Measurements from ENCODE around the gene CEP95. TPM values are rescaled to one million over a fixed set of nuclear protein-coding genes. Genes with fewer than 3 reads are reported as not detected.
"Not testable (repeated sequence)": the region's sequence is repeated elsewhere in the genome, so short reads cannot be mapped to it uniquely, and the experiment has no call there.

Gene CEP95
- total RNA-seq, 2 experiments from 2014 or later = 40.5 to 42.8 TPM

- ATAC-seq (peak; percentile 92), DNase-seq (no peak)
- CTCF ChIA-PET = interaction anchor here (0.7 to 1.8 kb wide), 7 partner anchors 9 to 80 kb away, joined by 3 to 7 read pairs (median 4); no protein-coding TSS in a partner anchor
- Mint-ChIP-seq H3K4me3 (peak overlapping the region; percentile 10), H3K4me1 (peaks cover 12% of the 10 kb centered on the region), H3K9me3 (ENCODE audit: low read depth) (no peaks in the 10 kb centered on the region), H3K36me3 (ENCODE audit: low read depth) (peaks cover 8% of the 10 kb centered on the region), H3K27me3 (no peaks in the 10 kb centered on the region), H3K27ac (peak overlapping the region; percentile 73)
- intact Hi-C loops (cut with DNase I, micrococcal nuclease) = loop anchor here (1.0 to 5.0 kb wide), 5 partner anchors 9 to 77 kb away; no protein-coding TSS in a partner anchor
- POLR2A ChIA-PET = interaction anchor here (0.5 to 1.5 kb wide), 2 partner anchors 66 to 76 kb away, joined by 5 to 7 read pairs; partner anchors contain the start of genes CEP95, DDX5 and POLG2
Observed at GRCh38 chr17:64572682-64573154, 65.9 kb downstream of the CEP95 start.

DNA sequence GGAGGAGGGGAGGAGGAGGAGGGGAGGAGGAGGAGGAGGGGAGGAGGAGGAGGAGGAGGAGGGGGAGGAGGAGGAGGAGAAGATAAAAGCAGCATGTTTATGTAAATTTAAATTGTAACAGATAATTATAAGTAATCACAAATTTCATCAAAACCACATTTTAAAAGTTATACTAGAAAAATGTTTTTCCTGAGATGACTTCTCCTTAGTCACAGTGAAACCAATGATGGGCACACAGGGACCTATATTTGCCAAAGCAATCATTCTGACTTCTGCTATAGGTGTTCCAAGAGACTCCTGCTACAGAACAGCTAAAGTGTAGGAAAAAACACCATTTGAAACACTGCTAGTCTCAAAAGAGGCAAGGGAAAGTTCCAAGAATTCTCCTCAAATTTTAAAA is 66.4 kb downstream of the CEP95 start:
- ChIA-PET CTCF (interaction anchor here (0.9 to 1.8 kb wide), 7 partner anchors 10 to 205 kb away, joined by 4 to 7 read pairs (median 4); no protein-coding TSS in a partner anchor), POLR2A (interaction anchor here (0.6 to 1.5 kb wide), 3 partner anchors 20 to 1714 kb away, joined by 3 to 5 read pairs (median 4); partner anchors contain the start of genes CEP95 and DDX5)
- intact Hi-C loops (cut with DNase I, micrococcal nuclease) = loop anchor here (1.0 to 5.0 kb wide), 5 partner anchors 8 to 76 kb away; no protein-coding TSS in a partner anchor
- ATAC-seq (peak; percentile 72), DNase-seq (peak; percentile 14)
- Mint-ChIP-seq H3K4me3 (no peak overlapping the region), H3K27ac (no peak overlapping the region), H3K9me3 (ENCODE audit: low read depth) (no peaks in the 10 kb centered on the region), H3K36me3 (ENCODE audit: low read depth) (peaks cover 10% of the 10 kb centered on the region), H3K4me1 (peaks cover 12% of the 10 kb centered on the region), H3K27me3 (no peaks in the 10 kb centered on the region)

- H3K27ac Mint-ChIP-seq = no peak overlapping the region
- POLR2A ChIA-PET = interaction anchor here (0.7 to 1.4 kb wide), 2 partner anchors 78 to 1199 kb away, joined by 3 read pairs; partner anchors contain the start of gene POLG2
- CTCF ChIA-PET = interaction anchor here (0.5 to 1.8 kb wide), 9 partner anchors 11 to 82 kb away, joined by 3 to 7 read pairs (median 3); no protein-coding TSS in a partner anchor
- intact Hi-C loops (cut with DNase I, micrococcal nuclease) = loop anchor here in 1 of 2 experiments (5.0 kb wide), 1 partner anchor 73 kb away; no protein-coding TSS in a partner anchor
- no peaks in the 10 kb centered on the region for H3K9me3 Mint-ChIP-seq (ENCODE audit: low read depth)
- ATAC-seq = no peak
- DNase-seq = no peak
- H3K4me3 Mint-ChIP-seq = no peak overlapping the region
- peaks cover 7% of the 10 kb centered on the region for H3K36me3 Mint-ChIP-seq (ENCODE audit: low read depth)
- H3K4me1 Mint-ChIP-seq = peaks cover 14% of the 10 kb centered on the region
- no peaks in the 10 kb centered on the region for H3K27me3 Mint-ChIP-seq
Observed at GRCh38 chr17:64574646-64575045, 67.9 kb downstream of the CEP95 start.

- ATAC-seq (no peak), DNase-seq (no peak)
- Mint-ChIP-seq H3K4me1 (peaks cover 21% of the 10 kb centered on the region), H3K9me3 (ENCODE audit: low read depth) (no peaks in the 10 kb centered on the region), H3K4me3 (no peak overlapping the region), H3K36me3 (ENCODE audit: low read depth) (peaks cover 11% of the 10 kb centered on the region), H3K27me3 (no peaks in the 10 kb centered on the region), H3K27ac (no peak overlapping the region)
- POLR2A ChIA-PET = interaction anchor here (0.5 to 1.4 kb wide), 3 partner anchors 69 to 182 kb away, joined by 3 read pairs; partner anchors contain the start of genes CEP95 and POLG2
- CTCF ChIA-PET = interaction anchor here (0.6 to 1.8 kb wide), 10 partner anchors 20 to 193 kb away, joined by 3 to 7 read pairs (median 4); no protein-coding TSS in a partner anchor
- intact Hi-C loops (cut with DNase I, micrococcal nuclease) = no loop called here
Observed at GRCh38 chr17:64575431-64575830, 68.7 kb downstream of the CEP95 start.

- H3K9me3 Mint-ChIP-seq (ENCODE audit: low read depth); H3K27me3 Mint-ChIP-seq; DNase-seq; POLR2A ChIA-PET; H3K4me3 Mint-ChIP-seq; ATAC-seq; H3K27ac Mint-ChIP-seq; intact Hi-C loops (cut with DNase I, micrococcal nuclease): not testable (repeated sequence)
- Mint-ChIP-seq H3K4me1 (peaks cover 35% of the 10 kb centered on the region), H3K36me3 (ENCODE audit: low read depth) (peaks cover 16% of the 10 kb centered on the region)
- CTCF ChIA-PET = interaction anchor here (0.8 to 0.9 kb wide), 2 partner anchors 22 to 72 kb away, joined by 3 read pairs; no protein-coding TSS in a partner anchor
Observed at GRCh38 chr17:64577025-64577424, 70.2 kb downstream of the CEP95 start.

- CTCF ChIA-PET = interaction anchor here (0.7 to 1.3 kb wide), 4 partner anchors 13 to 87 kb away, joined by 3 read pairs; no protein-coding TSS in a partner anchor
Observed at GRCh38 chr17:64579917-64580316, 73.1 kb downstream of the CEP95 start.

DNA sequence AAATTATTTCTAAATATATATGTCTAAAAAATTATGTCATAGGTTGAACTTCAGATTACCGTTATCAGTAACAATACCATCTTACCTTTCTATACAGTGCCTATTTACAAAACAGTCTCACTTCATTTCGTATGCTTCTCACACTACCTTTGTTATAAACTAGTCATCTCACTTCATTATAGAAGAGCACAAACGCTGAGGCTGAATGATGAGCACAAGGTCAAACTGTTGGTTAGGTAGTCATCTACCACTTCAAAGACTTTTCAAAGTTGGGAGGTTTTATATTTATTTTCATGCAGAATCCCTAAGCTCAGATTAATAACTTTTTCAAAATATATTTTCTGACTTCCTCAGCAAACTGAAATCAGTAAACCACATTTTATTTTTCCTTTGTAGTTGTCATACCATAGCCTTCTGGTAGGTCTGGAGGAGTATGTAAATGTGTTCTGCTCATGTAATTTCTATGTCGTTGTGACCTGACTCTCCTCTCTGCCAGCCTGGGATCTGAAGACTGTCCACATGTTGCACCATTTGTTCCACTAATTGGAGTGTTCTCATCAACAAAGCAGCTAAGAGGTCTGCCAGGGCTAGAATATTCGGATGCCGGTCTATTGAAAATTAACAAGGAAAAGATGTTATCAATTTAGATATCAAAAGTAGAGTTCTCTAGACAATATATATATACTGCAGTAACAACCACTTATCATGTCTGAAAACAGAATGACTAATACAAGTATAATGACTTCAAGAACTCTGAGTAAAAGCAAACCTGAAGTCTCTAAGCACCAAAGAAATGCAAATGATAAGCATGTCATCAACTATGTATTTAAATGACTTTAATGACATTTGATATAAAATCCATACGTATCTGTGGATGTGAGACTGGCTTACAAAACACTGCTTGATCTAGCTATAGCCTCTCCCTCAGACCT is 73.9 kb downstream of the CEP95 start:
- intact Hi-C loops (cut with DNase I, micrococcal nuclease) = loop anchor here (1.0 to 2.0 kb wide), 10 partner anchors 7 to 84 kb away; partner anchors contain the start of genes CEP95 (in 1 of the 2), DDX5 (in 1 of the 2) and POLG2 (in 1 of the 2)
- Mint-ChIP-seq H3K4me1 (peaks cover 26% of the 10 kb centered on the region), H3K4me3 (peak overlapping the region; percentile 15), H3K9me3 (ENCODE audit: low read depth) (no peaks in the 10 kb centered on the region), H3K27me3 (no peaks in the 10 kb centered on the region), H3K27ac (peak overlapping the region; percentile 85), H3K36me3 (ENCODE audit: low read depth) (peaks cover 25% of the 10 kb centered on the region)
- DNase-seq (peak; percentile 30), ATAC-seq (peak; percentile 92)
- POLR2A ChIA-PET = no interaction called here
- CTCF ChIA-PET = interaction anchor here (0.6 to 1.3 kb wide), 6 partner anchors 13 to 88 kb away, joined by 3 to 5 read pairs (median 3); no protein-coding TSS in a partner anchor

More at GRCh38 chr17:64579917-64580316, 73.1 kb downstream of the CEP95 start:
- no peak for ATAC-seq
- Mint-ChIP-seq H3K27me3 (no peaks in the 10 kb centered on the region), H3K27ac (peak overlapping the region; percentile 51), H3K9me3 (ENCODE audit: low read depth) (no peaks in the 10 kb centered on the region), H3K36me3 (ENCODE audit: low read depth) (peaks cover 25% of the 10 kb centered on the region), H3K4me1 (peaks cover 26% of the 10 kb centered on the region), H3K4me3 (no peak overlapping the region)
- intact Hi-C loops (cut with DNase I, micrococcal nuclease) = loop anchor here (2.0 kb wide), 5 partner anchors 19 to 83 kb away; partner anchors contain the start of gene POLG2 (in 1 of the 2)
- no peak for DNase-seq
- POLR2A ChIA-PET = no interaction called here

- Mint-ChIP-seq H3K27me3 (no peaks in the 10 kb centered on the region), H3K9me3 (ENCODE audit: low read depth) (no peaks in the 10 kb centered on the region), H3K36me3 (ENCODE audit: low read depth) (peaks cover 19% of the 10 kb centered on the region), H3K27ac (no peak overlapping the region), H3K4me1 (peaks cover 26% of the 10 kb centered on the region), H3K4me3 (no peak overlapping the region)
- no peak for ATAC-seq
- no peak for DNase-seq
- ChIA-PET POLR2A (interaction anchor here (0.6 kb wide), 1 partner anchor 29 kb away, joined by 3 read pairs; no protein-coding TSS in a partner anchor), CTCF (interaction anchor here (0.6 to 1.9 kb wide), 5 partner anchors 10 to 567 kb away, joined by 3 to 4 read pairs (median 3); no protein-coding TSS in a partner anchor)
- intact Hi-C loops (cut with DNase I, micrococcal nuclease) = no loop called here
Observed at GRCh38 chr17:64583038-64583437, 76.3 kb downstream of the CEP95 start.

- ChIA-PET POLR2A (no interaction called here), CTCF (interaction anchor here (0.9 to 1.7 kb wide), 2 partner anchors 14 to 41 kb away, joined by 3 read pairs; no protein-coding TSS in a partner anchor)
- no peak overlapping the region for H3K27ac Mint-ChIP-seq
- intact Hi-C loops (cut with DNase I, micrococcal nuclease) = no loop called here
- no peak for DNase-seq
- peaks cover 19% of the 10 kb centered on the region for H3K4me1 Mint-ChIP-seq
- H3K36me3 Mint-ChIP-seq (ENCODE audit: low read depth) = peaks cover 18% of the 10 kb centered on the region
- no peak overlapping the region for H3K4me3 Mint-ChIP-seq
- no peaks in the 10 kb centered on the region for H3K27me3 Mint-ChIP-seq
- no peaks in the 10 kb centered on the region for H3K9me3 Mint-ChIP-seq (ENCODE audit: low read depth)
- no peak for ATAC-seq
Observed at GRCh38 chr17:64585146-64585545, 78.4 kb downstream of the CEP95 start.

Data from activated CD4-positive, alpha-beta T cell treated with anti-CD3 and anti-CD28 coated beads for 36 hours (primary cell).